ENCODE data around the gene GNPTG. TPM values are rescaled to one million over a fixed set of nuclear protein-coding genes. Genes with fewer than 3 reads are reported as not detected.

GNPTG gene
- total RNA-seq, 4 donors from 2014 or later, result 20.6 to 37.5 (median 30.2) TPM

DNA sequence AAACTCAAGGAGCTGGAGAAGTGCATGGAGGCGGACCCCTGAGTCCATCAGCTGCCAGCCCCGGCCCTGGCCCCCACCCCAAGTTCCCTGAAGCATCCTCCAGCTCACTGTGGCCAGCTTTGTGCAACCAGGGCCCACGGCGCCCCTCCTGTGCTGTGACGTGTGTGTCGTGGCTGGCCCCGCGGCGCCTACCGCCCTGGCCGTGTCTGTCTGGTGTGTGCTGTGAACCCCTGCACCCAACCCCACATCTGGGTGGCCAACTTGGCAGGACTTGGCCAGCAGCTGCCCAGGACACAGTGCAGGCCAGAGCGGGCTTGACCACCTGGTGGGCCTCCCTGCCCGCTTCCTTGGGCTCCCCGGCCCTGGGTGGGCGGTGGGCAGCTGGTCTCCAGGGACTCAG is 3.3 kb upstream of the GNPTG start:
- DNase-seq (no peak), ATAC-seq (no peak)
- intact Hi-C loops (cut with DNase I; ENCODE audit: low total_unique reads) (no loop called here), in situ Hi-C loops (cut with MboI; ENCODE audit: low sequenced_read_pairs in 4 of 4) (no loop called here)
- Histone ChIP-seq H3K4me3 (no peak overlapping the region), H3K36me3 (peaks cover 0 to 19% of the 10 kb centered on the region in 2 donors), H3K27ac (no peak overlapping the region), H3K27me3 (no peaks in the 10 kb centered on the region), H3K9me3 (no peaks in the 10 kb centered on the region), H3K4me1 (peaks cover 21 to 29% of the 10 kb centered on the region in 2 donors)
- TF ChIP-seq, protein P1, sequence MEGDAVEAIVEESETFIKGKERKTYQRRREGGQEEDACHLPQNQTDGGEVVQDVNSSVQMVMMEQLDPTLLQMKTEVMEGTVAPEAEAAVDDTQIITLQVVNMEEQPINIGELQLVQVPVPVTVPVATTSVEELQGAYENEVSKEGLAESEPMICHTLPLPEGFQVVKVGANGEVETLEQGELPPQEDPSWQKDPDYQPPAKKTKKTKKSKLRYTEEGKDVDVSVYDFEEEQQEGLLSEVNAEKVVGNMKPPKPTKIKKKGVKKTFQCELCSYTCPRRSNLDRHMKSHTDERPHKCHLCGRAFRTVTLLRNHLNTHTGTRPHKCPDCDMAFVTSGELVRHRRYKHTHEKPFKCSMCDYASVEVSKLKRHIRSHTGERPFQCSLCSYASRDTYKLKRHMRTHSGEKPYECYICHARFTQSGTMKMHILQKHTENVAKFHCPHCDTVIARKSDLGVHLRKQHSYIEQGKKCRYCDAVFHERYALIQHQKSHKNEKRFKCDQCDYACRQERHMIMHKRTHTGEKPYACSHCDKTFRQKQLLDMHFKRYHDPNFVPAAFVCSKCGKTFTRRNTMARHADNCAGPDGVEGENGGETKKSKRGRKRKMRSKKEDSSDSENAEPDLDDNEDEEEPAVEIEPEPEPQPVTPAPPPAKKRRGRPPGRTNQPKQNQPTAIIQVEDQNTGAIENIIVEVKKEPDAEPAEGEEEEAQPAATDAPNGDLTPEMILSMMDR (IDR thresholded peaks at IDR 0.05 in 4 of 5, conservative IDR thresholded peaks at IDR 0.05 in 1 of 5), result no peak
- TF ChIP-seq POLR2A (IDR thresholded peaks at IDR 0.05), result no peak

DNA sequence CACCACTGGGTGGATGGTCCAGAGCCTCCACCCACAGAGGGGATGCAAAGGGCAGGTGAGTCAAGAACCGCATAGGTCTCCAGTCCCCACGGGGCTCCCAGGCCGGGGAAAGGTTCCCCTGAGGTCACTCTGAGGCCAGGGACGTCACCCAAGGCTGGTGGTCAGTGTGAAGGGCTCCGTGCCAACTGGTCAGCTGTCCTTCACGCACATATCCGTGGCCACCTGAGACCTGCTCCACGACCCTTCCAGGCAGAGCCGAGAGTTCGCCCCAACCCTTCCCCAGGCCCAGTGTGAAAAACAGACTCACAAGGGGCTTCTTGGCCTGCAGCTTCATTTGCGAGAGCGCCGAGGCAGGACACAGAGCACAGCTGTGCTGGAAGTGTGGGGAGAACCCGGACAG is 2.8 kb upstream of the GNPTG start:
- TF ChIP-seq, protein P1 (IDR thresholded peaks at IDR 0.05 in 4 of 5, conservative IDR thresholded peaks at IDR 0.05 in 1 of 5), result no peak
- no peak for TF ChIP-seq POLR2A (IDR thresholded peaks at IDR 0.05)
- no peaks in the 10 kb centered on the region for H3K27me3 ChIP-seq
- ATAC-seq (no peak), DNase-seq (no peak)
- H3K4me3 ChIP-seq, result no peak overlapping the region
- in situ Hi-C loops (cut with MboI; ENCODE audit: low sequenced_read_pairs in 4 of 4) (no loop called here), intact Hi-C loops (cut with DNase I; ENCODE audit: low total_unique reads) (no loop called here)
- no peak overlapping the region for H3K27ac ChIP-seq
- H3K36me3 ChIP-seq, result peaks cover 0 to 19% of the 10 kb centered on the region in 2 donors
- H3K9me3 ChIP-seq, result no peaks in the 10 kb centered on the region
- peaks cover 21 to 29% of the 10 kb centered on the region in 2 donors for H3K4me1 ChIP-seq

DNA sequence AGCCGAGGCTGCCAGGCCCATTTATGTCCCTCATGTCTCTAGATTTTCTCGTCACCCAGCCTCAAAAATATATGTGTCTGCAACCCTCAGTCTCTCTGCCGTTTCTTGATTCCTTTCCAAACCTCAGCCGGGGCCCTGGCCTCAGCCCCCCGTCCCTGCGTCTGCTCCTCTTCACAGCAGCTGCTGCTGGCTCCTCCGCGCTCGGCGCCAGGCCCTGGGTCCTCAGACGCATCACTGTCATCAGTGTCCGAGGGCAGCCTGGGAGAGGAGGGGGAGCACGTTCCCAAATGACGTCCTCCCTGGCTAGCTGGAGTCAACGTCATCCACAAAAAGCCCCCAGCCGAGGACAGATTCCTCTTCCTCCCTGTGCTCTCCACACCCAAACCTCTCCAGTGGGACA is 2.4 kb upstream of the GNPTG start:
- Histone ChIP-seq H3K9me3 (no peaks in the 10 kb centered on the region), H3K4me1 (peaks cover 21 to 32% of the 10 kb centered on the region in 2 donors), H3K4me3 (no peak overlapping the region), H3K27me3 (no peaks in the 10 kb centered on the region), H3K27ac (no peak overlapping the region), H3K36me3 (peaks cover 0 to 19% of the 10 kb centered on the region in 2 donors)
- TF ChIP-seq, protein P1 (IDR thresholded peaks at IDR 0.05 in 4 of 5, conservative IDR thresholded peaks at IDR 0.05 in 1 of 5), result no peak
- no peak for TF ChIP-seq POLR2A (IDR thresholded peaks at IDR 0.05)
- no peak for DNase-seq
- ATAC-seq, result no peak
- in situ Hi-C loops (cut with MboI; ENCODE audit: low sequenced_read_pairs in 4 of 4) (no loop called here), intact Hi-C loops (cut with DNase I; ENCODE audit: low total_unique reads) (no loop called here)

DNA sequence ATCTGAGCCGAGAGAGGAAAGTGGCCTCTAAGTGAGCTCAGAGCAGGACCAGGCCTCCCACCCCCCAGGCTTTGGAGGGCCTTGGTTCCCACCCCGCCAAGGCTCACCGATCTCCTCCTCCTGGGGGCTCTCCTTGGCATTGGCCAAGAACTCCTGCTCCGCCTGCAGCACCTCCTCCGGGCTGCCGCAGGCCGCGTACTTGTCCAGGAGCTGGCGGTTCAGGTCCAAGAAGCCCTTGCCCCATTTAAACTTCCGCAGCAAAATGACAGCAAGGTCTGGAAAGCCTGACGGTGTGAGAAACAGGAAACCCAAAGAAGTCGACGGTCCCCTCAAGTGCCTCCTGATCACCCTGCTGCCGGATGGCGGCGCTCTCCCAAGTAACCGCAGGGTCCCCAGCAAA is 1.8 kb upstream of the GNPTG start:
- no peak overlapping the region for H3K27ac ChIP-seq
- ATAC-seq (no peak), DNase-seq (no peak)
- peaks cover 21 to 32% of the 10 kb centered on the region in 2 donors for H3K4me1 ChIP-seq
- H3K27me3 ChIP-seq, result no peaks in the 10 kb centered on the region
- peaks cover 0 to 19% of the 10 kb centered on the region in 2 donors for H3K36me3 ChIP-seq
- no peaks in the 10 kb centered on the region for H3K9me3 ChIP-seq
- in situ Hi-C loops (cut with MboI; ENCODE audit: low sequenced_read_pairs in 4 of 4) (no loop called here), intact Hi-C loops (cut with DNase I; ENCODE audit: low total_unique reads) (loop anchor here (2.0 kb wide), 1 partner anchor 41 kb away; the partner anchor contains the start of gene UBE2I)
- no peak overlapping the region for H3K4me3 ChIP-seq
- TF ChIP-seq POLR2A (IDR thresholded peaks at IDR 0.05), result no peak
- TF ChIP-seq, protein P1 (IDR thresholded peaks at IDR 0.05 in 4 of 5, conservative IDR thresholded peaks at IDR 0.05 in 1 of 5), result no peak

DNA sequence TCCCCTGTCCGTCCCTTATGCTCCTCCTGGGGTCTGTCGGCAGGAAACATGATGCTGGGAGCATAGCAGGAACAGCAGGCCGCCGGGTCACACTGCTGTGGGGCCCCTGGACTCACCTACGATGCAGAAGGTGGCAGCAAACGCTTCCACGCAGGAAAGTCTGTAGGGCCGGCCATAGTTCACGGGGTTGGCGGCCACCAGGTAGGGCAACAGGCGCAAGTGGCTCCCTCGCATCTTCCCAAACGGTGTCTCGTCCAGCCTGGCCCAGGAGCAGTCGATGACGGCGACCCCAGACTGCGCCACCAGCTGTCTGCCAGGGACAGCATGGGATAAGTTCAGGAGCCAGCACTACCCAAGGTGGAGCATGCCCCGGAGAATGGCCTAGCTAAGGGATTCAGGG is 1.0 kb upstream of the GNPTG start:
- H3K27me3 ChIP-seq, result no peaks in the 10 kb centered on the region
- peaks cover 0 to 19% of the 10 kb centered on the region in 2 donors for H3K36me3 ChIP-seq
- in situ Hi-C loops (cut with MboI; ENCODE audit: low sequenced_read_pairs in 4 of 4) (no loop called here), intact Hi-C loops (cut with DNase I; ENCODE audit: low total_unique reads) (loop anchor here (2.0 kb wide), 1 partner anchor 42 kb away; the partner anchor contains the start of gene UBE2I)
- H3K4me3 ChIP-seq, result peak overlapping the region; percentile 76 to 98 (median 86)
- no peak overlapping the region for H3K27ac ChIP-seq
- DNase-seq, result no peak
- TF ChIP-seq POLR2A (IDR thresholded peaks at IDR 0.05), result no peak
- TF ChIP-seq, protein P1 (IDR thresholded peaks at IDR 0.05 in 4 of 5, conservative IDR thresholded peaks at IDR 0.05 in 1 of 5), result no peak
- H3K4me1 ChIP-seq, result peaks cover 21 to 38% of the 10 kb centered on the region in 2 donors
- ATAC-seq, result no peak
- H3K9me3 ChIP-seq, result no peaks in the 10 kb centered on the region

Measured in gastrocnemius medialis (tissue), 4 donors.